Measurements from ENCODE around the gene SRRM4.

The SRRM4 gene

DNA sequence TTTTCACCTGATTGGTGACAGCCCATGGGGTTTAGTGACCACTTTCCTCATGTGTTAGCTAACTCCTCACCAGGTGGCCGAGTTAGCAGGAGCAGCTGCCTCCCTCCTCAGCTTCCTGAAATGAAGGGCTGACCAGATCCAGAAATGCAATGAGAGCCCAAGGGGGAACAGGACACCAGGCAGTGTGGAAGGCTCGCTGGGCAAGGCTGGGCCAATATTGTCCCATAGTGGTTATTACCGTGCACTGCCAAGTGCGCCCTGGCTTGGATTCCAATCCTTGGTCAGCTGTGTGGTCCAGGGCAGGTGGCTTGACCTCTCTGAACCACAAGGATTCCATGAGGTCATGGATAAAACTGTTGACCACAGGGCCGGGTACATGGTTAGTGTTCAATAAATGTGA, 193.7 kb downstream of the SRRM4 start:
- H3K4me3 ChIP-seq (ENCODE audit: low read length): no peak overlapping the region
- TF ChIP-seq, protein P1, sequence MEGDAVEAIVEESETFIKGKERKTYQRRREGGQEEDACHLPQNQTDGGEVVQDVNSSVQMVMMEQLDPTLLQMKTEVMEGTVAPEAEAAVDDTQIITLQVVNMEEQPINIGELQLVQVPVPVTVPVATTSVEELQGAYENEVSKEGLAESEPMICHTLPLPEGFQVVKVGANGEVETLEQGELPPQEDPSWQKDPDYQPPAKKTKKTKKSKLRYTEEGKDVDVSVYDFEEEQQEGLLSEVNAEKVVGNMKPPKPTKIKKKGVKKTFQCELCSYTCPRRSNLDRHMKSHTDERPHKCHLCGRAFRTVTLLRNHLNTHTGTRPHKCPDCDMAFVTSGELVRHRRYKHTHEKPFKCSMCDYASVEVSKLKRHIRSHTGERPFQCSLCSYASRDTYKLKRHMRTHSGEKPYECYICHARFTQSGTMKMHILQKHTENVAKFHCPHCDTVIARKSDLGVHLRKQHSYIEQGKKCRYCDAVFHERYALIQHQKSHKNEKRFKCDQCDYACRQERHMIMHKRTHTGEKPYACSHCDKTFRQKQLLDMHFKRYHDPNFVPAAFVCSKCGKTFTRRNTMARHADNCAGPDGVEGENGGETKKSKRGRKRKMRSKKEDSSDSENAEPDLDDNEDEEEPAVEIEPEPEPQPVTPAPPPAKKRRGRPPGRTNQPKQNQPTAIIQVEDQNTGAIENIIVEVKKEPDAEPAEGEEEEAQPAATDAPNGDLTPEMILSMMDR (conservative IDR thresholded peaks at IDR 0.05; ENCODE audit: low read length): no peak
- DNase-seq (ENCODE audit: low read depth): no peak

DNA sequence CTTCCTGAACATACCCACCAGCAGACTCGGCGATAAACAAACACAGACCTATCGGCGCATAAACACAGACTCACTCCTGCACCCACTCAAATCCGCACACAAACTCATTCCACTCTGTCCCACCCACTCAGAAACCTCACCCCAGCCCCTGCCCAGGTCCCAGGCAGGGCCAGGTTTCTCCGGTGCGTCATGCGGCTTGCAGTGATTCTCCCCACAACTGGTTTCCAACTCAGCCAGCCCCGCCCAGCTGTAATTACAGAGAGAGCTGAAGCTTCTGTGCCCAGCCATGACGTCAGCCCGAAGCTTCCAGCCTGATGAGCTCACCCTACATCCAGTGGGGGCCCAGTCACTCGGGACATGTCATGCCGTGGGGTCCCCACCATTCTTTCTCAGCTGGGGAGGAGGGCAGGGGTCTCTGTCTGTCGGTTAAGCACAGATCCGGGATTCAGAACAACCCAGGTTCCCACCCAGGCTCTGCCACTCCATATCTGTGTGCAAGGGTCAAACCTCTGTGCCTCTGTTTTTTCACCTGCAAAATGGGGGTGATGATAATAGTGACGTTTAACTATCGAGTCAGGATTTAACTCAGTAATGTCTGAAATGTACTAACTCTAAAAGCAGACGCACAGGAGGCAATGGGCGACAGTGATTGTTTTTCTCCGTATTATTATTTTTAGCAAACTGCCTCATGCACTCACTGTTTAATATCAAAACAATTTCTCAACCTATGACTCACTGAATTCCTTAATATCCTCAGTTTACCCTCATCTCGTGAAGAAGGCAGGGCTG, 195.1 kb downstream of the SRRM4 start:
- peak overlapping the region; percentile 45 for H3K4me3 ChIP-seq (ENCODE audit: low read length)
- peak; percentile 86 for DNase-seq (ENCODE audit: low read depth)
- TF ChIP-seq, protein P1 (conservative IDR thresholded peaks at IDR 0.05; ENCODE audit: low read length): no peak

DNA sequence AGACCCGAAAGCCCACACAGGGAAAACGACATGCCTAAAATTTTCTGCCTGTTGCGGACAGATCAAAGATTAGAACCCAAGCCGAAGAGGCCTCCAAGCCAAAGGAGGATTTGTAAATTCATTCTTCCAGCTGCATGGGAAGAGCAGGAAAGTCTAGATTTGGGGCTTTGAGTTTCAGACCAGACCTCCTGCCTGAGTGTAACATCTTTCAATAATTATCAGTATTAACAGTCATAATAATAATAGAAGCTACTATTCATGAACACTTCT, 195.7 kb downstream of the SRRM4 start:
- H3K4me3 ChIP-seq (ENCODE audit: low read length): no peak overlapping the region
- TF ChIP-seq, protein P1 (conservative IDR thresholded peaks at IDR 0.05; ENCODE audit: low read length): no peak
- DNase-seq (ENCODE audit: low read depth): no peak

DNA sequence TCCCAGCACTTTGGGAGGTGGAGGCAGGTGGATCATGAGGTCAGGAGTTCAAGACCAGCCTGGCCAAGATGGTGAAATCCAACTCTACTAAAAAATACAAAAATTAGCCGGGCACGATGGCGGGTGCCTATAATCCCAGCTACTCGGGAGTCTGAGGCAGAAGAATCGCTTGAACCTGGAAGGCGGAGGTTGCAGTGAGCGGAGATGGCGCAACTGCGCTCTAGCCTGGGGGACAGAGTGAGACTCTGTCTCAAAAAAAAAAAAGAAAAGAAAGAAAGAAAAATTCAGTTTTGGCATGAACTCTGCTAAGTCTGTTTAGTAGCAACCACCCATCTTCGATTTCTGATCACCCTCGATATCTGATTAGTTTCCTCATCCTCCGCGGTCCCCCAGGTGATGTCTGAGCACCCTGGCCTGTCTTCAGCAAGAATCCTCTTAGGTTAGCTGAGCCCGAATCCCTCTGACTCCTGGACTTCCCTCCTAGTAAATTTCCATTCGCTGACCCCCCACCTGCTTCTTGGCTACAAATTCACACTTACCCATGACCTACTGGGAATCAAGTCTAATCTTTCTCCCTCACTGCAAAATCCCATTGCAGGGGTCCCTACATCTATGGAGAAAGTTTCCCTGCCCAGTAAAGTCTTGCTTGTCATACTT, 196.5 kb downstream of the SRRM4 start:
- H3K4me3 ChIP-seq (ENCODE audit: low read length): no peak overlapping the region
- TF ChIP-seq, protein P1 (conservative IDR thresholded peaks at IDR 0.05; ENCODE audit: low read length): no peak

DNA sequence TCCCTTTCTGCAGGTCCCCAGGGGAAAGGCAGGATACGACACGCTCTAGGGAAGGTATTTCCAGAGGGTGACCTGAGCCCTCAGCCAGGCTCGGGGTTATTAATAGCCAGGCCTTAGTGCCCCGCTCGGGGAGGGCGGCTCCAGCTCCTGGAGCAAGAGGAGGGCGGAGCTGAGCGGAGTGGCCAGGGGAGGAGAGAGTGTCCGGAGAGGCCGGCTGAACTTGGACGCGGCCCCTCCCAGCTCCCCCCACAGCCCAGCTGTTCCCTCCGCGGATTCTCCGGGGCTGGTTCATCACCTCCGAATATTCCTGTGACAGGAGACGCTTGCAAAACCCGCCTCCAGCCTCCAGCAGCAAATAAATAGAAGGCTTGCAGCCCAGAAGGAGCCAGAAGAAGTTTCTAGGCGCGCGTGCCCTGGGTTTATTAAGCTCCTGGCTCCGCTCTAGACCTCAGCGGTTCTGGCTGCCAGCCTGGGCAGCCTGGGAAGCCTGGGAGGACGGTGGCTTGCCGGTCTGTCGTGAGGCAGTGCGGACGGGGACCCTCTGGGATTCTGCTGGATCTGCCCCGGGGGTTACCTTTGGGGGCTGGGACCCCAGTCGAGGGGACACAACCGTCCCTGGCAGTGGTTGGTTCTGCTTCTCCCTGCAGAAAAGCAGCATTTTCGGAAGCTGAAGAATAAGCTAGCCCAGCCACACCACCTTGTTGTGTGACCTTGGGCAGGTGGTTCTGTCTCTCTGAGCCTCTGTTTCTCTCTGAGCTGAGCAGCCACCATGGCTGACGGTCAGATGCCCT, 197.4 kb downstream of the SRRM4 start, which contains the start of gene HSPB8:
Gene HSPB8 (plus strand): TSS at position 388 of the 791 bp plus-strand sequence. CDS start 382 bp downstream, at position 770.
- TF ChIP-seq, protein P1 (conservative IDR thresholded peaks at IDR 0.05; ENCODE audit: low read length): no peak
- peak within 1 kb of the TSS; percentile 63 for H3K4me3 ChIP-seq (ENCODE audit: low read length)
- peak; percentile 93 for DNase-seq (ENCODE audit: low read depth)

More for the DNA sequence above, 196.5 kb downstream of the SRRM4 start:
- DNase-seq (ENCODE audit: low read depth): no peak

DNA sequence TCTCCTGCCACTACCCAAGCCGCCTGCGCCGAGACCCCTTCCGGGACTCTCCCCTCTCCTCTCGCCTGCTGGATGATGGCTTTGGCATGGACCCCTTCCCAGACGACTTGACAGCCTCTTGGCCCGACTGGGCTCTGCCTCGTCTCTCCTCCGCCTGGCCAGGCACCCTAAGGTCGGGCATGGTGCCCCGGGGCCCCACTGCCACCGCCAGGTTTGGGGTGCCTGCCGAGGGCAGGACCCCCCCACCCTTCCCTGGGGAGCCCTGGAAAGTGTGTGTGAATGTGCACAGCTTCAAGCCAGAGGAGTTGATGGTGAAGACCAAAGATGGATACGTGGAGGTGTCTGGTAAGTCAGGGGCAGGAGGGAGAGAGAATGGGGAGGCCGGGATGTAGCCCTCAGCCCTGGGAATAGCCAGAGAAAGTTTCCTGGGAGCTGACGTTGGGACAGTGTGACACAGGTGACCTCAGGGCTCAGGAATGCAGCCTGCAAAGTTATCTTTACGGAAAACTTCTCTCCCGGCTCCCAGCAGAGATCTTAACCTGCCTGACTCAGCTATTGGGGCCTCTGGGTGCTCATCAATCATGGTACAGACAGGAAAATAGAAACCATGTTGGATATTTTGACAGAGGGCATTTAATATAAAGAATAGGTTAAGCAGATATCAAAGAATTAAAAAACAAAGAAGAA, 198.1 kb downstream of the SRRM4 start:
- DNase-seq (ENCODE audit: low read depth): peak; percentile 66
- TF ChIP-seq, protein P1 (conservative IDR thresholded peaks at IDR 0.05; ENCODE audit: low read length): no peak
- H3K4me3 ChIP-seq (ENCODE audit: low read length): peak overlapping the region; percentile 63

Data from AG10803 (cell line).